ENCODE data around the gene RCAN3.

The RCAN3 gene

GRCh38 chr1:24502709-24503058 is at the start of gene RCAN3:
TSS of gene RCAN3 (plus strand) at chr1:24502836. CDS start at chr1:24514373, 11,537 bp downstream.
- DNase-seq: peak; percentile 92

GRCh38 chr1:24452922-24453485 is 49.6 kb upstream of the RCAN3 start:
- no peak for DNase-seq

- DNase-seq: no peak
These were observed 48.0 kb upstream of the RCAN3 start for GRCh38 chr1:24454673-24455072.

- DNase-seq: no peak
These were observed 47.4 kb upstream of the RCAN3 start for GRCh38 chr1:24455272-24455671.

DNA sequence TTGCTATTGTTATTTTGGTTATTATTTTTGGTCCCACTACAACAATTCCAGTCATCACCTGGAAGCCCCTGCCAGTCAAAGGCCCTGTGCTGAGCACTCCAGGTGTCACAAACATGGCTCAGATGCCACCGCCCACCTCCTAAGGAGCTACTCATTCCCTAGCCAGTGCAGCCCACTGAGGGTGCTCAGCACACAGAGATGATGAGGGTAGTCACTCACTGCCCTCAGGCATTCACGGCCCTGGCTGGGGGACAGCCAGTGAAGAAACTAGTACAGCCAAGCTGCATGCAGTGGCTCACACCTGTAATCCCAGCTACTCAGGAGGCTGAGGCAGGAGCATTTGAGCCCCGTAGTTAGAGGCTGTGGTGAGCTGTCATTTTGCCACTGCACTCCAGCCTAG is 44.8 kb upstream of the RCAN3 start:
- no peak for DNase-seq

- DNase-seq: no peak
These were observed 42.9 kb upstream of the RCAN3 start for GRCh38 chr1:24459551-24460266.

GRCh38 chr1:24462128-24462527 is 40.5 kb upstream of the RCAN3 start:
- peak; percentile 61 for DNase-seq

- no peak for DNase-seq
These were observed 38.6 kb upstream of the RCAN3 start for GRCh38 chr1:24463776-24464735.

GRCh38 chr1:24465099-24465498 is 37.5 kb upstream of the RCAN3 start:
- no peak for DNase-seq

GRCh38 chr1:24465638-24466037 is 37.0 kb upstream of the RCAN3 start:
- DNase-seq: no peak

DNA sequence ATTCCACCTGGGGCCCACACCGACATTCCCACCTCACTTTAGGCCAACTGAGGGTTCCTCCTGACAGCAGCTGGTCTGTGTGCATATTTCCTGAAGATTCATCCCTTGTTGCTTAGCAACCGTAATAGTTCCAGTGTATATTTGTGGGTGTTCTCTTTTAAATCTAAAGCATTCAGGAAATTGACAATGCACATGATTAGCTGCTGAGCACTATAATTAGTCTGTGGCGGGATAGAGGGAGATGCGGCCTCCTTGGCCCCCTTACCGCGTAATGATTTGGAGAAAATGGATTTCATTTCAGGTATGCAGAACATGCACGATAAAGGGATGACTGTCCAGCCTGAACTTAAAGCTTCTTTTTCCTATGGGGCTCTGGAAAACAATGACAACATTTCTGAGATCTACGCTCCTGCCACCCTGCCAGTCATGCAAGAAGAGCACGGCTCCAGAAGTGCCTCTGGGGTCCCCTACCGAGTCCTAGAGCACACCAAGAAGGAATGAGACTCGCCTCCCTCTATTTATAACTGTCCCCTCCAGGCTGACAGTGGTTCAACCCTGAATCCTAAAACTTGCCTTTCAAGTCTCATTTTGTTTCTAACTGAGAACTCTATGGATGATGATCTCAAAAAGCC is 33.8 kb upstream of the RCAN3 start:
- no peak for DNase-seq

DNA sequence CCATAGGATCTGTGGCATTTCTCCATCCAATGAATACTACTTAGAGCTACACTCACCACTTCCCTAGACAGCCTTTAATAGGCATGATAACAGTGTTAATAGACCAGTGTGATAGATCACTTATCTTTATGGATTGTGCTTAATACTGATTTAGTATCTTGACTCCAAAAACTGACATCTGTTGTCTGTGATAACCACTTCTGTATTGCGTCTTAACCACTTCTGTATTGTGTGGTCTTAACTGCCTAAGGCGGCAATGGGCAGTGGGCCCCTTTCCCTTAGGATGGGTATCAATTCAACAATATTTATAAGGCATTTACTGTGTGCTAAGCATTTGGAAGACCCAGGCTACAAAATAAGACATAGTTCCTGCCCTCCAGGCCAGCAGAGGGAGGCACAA is 32.0 kb upstream of the RCAN3 start:
- DNase-seq: no peak

- no peak for DNase-seq
These were observed 29.9 kb upstream of the RCAN3 start for GRCh38 chr1:24472527-24473251.

GRCh38 chr1:24474193-24474592 is 28.4 kb upstream of the RCAN3 start:
- DNase-seq: no peak

GRCh38 chr1:24475700-24476099 is 26.9 kb upstream of the RCAN3 start:
- DNase-seq: no peak

- no peak for DNase-seq
These were observed 26.1 kb upstream of the RCAN3 start for GRCh38 chr1:24476571-24476970.

- no peak for DNase-seq
These were observed 25.3 kb upstream of the RCAN3 start for GRCh38 chr1:24477309-24477708.

DNA sequence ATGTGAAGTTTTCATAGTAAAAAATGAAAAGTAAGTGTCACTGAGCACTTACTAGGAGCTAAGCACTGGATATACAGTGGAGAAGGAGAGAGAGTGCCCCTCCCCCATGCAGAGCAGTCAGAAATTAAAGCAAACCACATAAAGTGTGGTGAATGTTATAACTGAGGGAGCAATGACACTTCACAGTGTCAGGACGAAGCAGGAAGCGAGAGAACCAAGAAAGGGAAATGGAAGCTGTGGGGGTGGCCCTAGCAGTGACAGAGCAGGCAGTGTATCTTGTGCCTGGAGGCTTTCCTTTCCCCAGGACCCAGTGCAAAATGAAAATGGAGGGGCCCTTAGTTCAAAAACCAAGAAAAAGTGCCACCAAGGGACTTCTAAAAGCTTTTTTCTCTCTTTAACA is 21.5 kb upstream of the RCAN3 start:
- DNase-seq: no peak

DNA sequence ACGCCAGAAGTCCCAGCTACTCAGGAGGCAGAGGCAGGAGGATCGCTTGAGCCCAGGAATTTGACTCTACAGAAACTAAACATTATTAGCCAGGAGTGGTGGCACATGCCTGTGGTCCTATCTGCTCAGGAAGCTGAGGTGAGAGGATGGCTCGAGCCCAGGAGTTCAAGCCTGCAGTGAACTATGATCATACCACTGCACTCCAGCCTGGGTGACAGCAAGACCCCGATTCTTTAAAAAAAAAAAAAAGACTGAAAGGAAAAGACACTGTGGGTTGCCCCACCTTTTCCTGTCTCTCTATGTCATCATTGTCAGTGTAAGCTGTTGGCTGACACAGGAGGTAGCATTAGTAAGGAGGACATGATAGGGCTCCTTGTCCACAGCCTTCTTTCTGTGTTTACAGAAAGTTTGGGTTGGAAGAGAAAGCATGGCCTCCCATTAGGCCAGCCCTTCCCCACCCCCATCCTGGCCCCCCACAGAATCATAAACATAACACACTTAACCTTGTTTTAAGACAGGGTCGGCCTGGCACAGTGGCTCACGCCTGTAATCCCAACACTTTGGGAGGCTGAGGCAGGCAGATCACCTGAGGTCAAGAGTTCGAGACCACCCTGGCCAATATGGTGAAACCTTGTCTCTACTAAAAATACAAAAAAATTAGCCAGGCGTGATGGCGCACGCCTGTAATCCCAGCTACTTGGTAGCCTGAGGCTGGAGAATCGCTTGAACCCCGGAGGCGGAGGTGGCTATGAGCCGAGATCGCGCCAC is 20.6 kb upstream of the RCAN3 start:
- DNase-seq: no peak

GRCh38 chr1:24483441-24483840 is 19.2 kb upstream of the RCAN3 start:
- DNase-seq: no peak

- no peak for DNase-seq
These were observed 18.4 kb upstream of the RCAN3 start for GRCh38 chr1:24484199-24484598.
